GM18858 (cell line): ENCODE data around the gene TTC12.

ENCODE experiments used
- ATAC-seq: cut with Tn5 transposase; IDR thresholded peaks from one replicate; pipeline ENCODE4 v1.9.1; 2021; ENCODE audit not compliant: unreplicated experiment

TTC12 gene

GRCh38 chr11:113398669-113399430, 84.5 kb downstream of the TTC12 start:
- ATAC-seq: no peak

GRCh38 chr11:113400631-113401230, 86.3 kb downstream of the TTC12 start:
- ATAC-seq: no peak

- no peak for ATAC-seq
Observed at GRCh38 chr11:113401718-113402117, 87.3 kb downstream of the TTC12 start.

- no peak for ATAC-seq
Observed at GRCh38 chr11:113404859-113405430, 90.6 kb downstream of the TTC12 start.

- no peak for ATAC-seq
Observed at GRCh38 chr11:113405724-113406478, 91.5 kb downstream of the TTC12 start.

DNA sequence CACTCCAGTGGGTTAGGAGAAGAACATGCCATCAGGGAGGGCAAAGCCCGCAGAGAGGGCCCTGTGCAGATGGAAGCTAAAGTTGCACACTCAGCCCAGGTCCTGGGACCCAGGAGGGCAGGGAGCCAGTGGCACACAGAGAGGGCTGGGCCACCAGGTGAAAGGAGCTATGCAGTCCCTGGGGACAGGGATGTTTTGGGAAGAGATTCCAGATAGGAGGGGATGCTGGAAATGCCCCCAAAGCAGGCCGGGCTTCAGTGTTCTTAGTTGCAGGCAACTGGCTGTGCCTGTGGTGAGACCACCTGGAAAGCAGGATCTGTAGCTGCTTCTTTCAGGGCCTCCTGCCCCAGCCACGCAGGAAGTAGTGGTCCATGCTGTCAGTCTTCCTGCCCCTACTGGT, 92.8 kb downstream of the TTC12 start:
- ATAC-seq: no peak

GRCh38 chr11:113408206-113408605, 93.8 kb downstream of the TTC12 start:
- no peak for ATAC-seq

DNA sequence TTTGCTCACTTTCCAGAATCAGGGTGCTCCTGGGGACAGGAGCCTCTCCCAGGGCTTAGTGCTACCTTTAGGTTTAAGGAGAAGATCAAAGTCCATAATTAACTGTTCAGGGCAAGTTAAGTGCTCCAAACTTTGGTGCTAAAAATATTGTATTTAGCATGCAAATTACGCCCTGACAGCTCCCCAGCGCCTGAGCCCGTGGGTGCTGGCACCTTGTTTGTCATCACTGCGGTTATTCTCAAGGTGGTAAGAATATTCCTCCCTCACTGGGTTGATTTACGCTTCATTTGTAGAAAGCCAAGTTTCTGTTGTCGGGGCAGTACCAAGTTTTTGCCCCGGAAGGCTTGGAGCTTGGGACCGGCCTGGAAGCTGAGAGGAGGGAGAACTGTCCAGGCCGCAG, 94.5 kb downstream of the TTC12 start:
- ATAC-seq: no peak

DNA sequence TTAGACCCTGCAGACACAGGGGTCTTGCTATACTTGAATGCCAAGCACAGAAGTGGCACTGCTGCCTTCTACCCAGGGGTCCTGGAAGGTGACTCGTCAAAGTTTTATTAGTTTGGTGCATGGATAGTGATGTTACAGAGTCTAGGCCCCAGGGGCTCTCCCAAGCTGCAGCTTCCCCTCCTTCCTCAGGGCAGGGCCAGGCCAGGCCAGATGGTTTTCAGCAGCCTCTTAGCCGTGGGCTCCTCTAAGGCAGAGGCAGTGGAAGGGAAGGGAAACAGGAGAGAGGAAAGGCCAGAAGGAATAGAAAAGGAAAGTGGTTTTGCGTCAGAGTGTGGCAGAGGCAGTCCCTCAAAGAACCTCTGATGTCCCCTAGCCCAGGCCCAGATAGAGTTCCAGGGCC, 95.1 kb downstream of the TTC12 start:
- ATAC-seq: no peak

DNA sequence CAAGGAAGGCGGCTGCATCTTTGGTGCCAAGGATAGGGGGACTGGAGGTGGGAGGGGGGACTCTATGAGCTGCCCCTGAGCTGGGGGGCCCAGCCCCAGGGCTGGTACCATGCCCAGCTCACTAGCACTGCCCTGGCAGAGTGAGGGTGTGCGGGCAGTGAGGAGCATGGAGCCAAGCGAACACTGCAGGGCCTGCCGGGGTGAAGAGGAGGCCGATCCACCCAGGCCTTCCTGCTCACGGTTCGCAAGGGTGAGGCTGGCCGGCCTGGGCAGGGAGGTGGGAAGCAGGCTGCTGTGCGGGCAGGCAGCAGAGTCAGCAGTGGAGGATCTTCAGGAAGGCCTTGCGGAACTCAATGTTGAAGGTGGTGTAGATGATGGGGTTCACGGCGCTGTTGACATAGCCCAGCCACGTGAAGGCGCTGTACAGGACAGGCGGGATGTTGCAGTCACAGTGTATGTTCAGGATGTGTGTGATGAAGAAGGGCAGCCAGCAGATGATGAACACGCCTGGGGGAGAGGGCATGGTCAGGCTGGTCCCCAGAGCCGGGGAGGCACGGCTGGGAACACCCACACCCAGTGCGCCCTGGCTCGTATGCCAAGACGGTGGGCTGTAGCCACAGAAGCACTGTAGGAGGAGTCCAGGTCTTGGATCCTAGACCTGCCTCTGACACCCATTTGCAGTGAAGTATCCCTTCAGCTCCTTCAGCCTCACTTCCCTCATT, 96.2 kb downstream of the TTC12 start:
- ATAC-seq: no peak

- ATAC-seq: no peak
Observed at GRCh38 chr11:113411536-113411935, 97.2 kb downstream of the TTC12 start.

GRCh38 chr11:113412675-113413074, 98.3 kb downstream of the TTC12 start:
- ATAC-seq: no peak

- ATAC-seq: no peak
Observed at GRCh38 chr11:113415343-113415742, 101.0 kb downstream of the TTC12 start.
